Measurements from ENCODE around the gene SERPINB12.

Gene SERPINB12

GRCh38 chr18:63596964-63597363, 54.8 kb downstream of the SERPINB12 start:
- DNase-seq (ENCODE audit: low read depth in 3 of 3), result no peak

- no peak for DNase-seq (ENCODE audit: low read depth in 3 of 3)
Measured at GRCh38 chr18:63603355-63603754, 61.2 kb downstream of the SERPINB12 start.

- no peak for DNase-seq (ENCODE audit: low read depth in 3 of 3)
Measured at GRCh38 chr18:63603772-63604171, 61.6 kb downstream of the SERPINB12 start.

- no peak for DNase-seq (ENCODE audit: low read depth in 3 of 3)
Measured at GRCh38 chr18:63604791-63605567, 62.8 kb downstream of the SERPINB12 start.

GRCh38 chr18:63606526-63606925, 64.4 kb downstream of the SERPINB12 start:
- DNase-seq (ENCODE audit: low read depth in 3 of 3), result no peak

- DNase-seq (ENCODE audit: low read depth in 3 of 3), result no peak
Measured at GRCh38 chr18:63613420-63613819, 71.3 kb downstream of the SERPINB12 start.

- DNase-seq (ENCODE audit: low read depth in 3 of 3), result no peak
Measured at GRCh38 chr18:63617049-63617914, 75.1 kb downstream of the SERPINB12 start.

- DNase-seq (ENCODE audit: low read depth in 3 of 3), result no peak
Measured at GRCh38 chr18:63617915-63618234, 75.7 kb downstream of the SERPINB12 start.
